ENCODE data around the gene DNAJB8. TPM values are rescaled to one million over a fixed set of nuclear protein-coding genes. Genes with fewer than 3 reads are reported as not detected.

Gene DNAJB8
- total and polyA plus RNA-seq, 4 donors = not detected

DNA sequence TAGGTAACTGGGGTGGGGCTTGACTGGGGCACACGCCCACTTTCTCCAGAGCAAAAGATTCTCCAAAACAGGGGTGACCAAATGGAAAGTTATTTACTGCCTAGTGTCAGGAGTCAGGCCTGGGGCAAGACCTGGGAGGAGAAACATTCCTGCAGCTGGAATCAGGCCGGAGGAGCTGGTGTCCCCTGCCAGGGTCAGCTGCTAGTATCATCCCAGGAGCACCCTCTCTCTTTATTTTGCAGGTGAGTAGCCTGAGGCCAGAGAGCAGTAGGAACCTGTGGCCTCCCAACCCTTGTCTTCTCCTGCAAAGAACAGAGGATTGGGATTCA is 32.9 kb downstream of the DNAJB8 start:
- WGBS = 49% methylated on average over 2 of the region's 2 CpGs

DNA sequence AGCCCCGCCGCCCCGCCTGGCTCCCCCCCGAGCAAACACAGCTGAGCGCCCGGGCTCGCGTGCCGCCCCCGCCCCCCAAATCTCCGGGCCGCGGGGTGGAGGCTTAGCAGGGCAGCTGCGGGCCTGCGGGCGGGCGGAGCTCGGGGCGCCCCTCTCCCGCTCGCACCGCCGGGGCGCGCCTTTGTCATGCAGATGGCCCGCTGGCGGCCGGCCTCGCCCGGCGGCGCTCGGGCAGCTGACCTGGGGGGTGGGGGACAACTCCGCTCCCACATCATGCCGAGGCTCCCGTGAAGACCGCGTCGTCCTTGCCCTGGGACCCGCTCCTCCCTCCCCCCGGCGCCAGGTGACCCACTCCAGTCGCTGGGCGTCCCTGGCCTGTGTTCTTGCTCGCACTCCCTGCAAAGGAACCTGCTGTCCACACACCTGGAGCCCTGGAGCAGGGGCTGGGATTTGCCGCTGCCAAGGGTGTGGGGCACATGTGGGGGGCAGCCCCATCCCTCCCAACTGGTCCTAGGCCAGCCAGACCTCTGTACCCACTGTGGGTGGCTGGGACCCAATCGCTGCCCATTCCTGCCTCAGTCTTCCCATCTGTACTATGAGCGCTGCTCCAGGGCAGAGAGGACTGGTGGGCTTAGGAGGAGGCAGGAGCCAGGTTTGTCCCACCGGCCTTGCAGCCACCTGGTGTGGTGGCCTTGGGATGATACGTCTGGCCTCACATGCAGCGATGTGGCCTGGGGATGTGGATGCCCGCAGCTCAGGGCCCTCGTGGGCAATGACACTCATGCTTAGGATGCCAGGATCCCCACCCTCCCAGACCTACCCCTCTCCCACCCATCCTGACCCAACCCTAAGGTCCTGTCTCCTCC is 33.5 kb downstream of the DNAJB8 start:
- H3K36me3 ChIP-seq (ENCODE audit: control insufficient read depth in 4 of 4, insufficient read depth in 3 of 4, low read depth in 1 of 4, low read length in 3 of 4) = no peaks in the 10 kb centered on the region
- peaks cover 0 to 11% (median 3%) of the 10 kb centered on the region in 4 donors for H3K27me3 ChIP-seq (ENCODE audit: control insufficient read depth in 4 of 4, insufficient read depth in 4 of 4, low read length in 3 of 4)
- H3K4me1 ChIP-seq (ENCODE audit: control insufficient read depth in 4 of 4, insufficient read depth in 4 of 4, low read length in 3 of 4) = peaks cover 0 to 13% (median 2%) of the 10 kb centered on the region in 4 donors
- H3K4me3 ChIP-seq (ENCODE audit: low read depth in 1 of 3, low read length in 3 of 3) = peak overlapping the region in 1 of 3 donors; percentile 29
- WGBS = 18% methylated on average over 53 of the region's 53 CpGs
- H3K9me3 ChIP-seq (ENCODE audit: control insufficient read depth in 4 of 4, low read length in 3 of 4) = no peaks in the 10 kb centered on the region
- no peak for DNase-seq (ENCODE audit: low spot score)
- H3K9ac ChIP-seq (ENCODE audit: low read depth in 1 of 2, low read length in 2 of 2) = no peak overlapping the region
- H3K27ac ChIP-seq (ENCODE audit: low read depth in 1 of 2, low read length in 2 of 2) = no peak overlapping the region
- TF ChIP-seq NR2F2 (IDR thresholded peaks at IDR 0.05) (no peak), FOXA2 (IDR thresholded peaks at IDR 0.05) (no peak), ZBTB33 (IDR thresholded peaks at IDR 0.05) (no peak), YY1 (IDR thresholded peaks at IDR 0.05) (no peak), GABPA (IDR thresholded peaks at IDR 0.05 in 1 of 2, conservative IDR thresholded peaks at IDR 0.05 in 1 of 2) (no peak), TAF1 (conservative IDR thresholded peaks at IDR 0.05) (no peak), HNF4A (conservative IDR thresholded peaks at IDR 0.05) (no peak), RXRA (IDR thresholded peaks at IDR 0.05) (no peak), ATF3 (IDR thresholded peaks at IDR 0.05) (no peak), JUND (IDR thresholded peaks at IDR 0.05) (no peak), EGR1 (IDR thresholded peaks at IDR 0.05; ENCODE audit: low read depth in 2 of 2) (no peak), RAD21 (IDR thresholded peaks at IDR 0.05) (no peak), HNF4G (IDR thresholded peaks at IDR 0.05) (no peak), SP1 (IDR thresholded peaks at IDR 0.05) (no peak), FOXA1 (IDR thresholded peaks at IDR 0.05) (no peak)
- TF ChIP-seq, protein P1, sequence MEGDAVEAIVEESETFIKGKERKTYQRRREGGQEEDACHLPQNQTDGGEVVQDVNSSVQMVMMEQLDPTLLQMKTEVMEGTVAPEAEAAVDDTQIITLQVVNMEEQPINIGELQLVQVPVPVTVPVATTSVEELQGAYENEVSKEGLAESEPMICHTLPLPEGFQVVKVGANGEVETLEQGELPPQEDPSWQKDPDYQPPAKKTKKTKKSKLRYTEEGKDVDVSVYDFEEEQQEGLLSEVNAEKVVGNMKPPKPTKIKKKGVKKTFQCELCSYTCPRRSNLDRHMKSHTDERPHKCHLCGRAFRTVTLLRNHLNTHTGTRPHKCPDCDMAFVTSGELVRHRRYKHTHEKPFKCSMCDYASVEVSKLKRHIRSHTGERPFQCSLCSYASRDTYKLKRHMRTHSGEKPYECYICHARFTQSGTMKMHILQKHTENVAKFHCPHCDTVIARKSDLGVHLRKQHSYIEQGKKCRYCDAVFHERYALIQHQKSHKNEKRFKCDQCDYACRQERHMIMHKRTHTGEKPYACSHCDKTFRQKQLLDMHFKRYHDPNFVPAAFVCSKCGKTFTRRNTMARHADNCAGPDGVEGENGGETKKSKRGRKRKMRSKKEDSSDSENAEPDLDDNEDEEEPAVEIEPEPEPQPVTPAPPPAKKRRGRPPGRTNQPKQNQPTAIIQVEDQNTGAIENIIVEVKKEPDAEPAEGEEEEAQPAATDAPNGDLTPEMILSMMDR (IDR thresholded peaks at IDR 0.05; ENCODE audit: low read depth, low read length, missing input control) = no peak
- TF ChIP-seq, protein P2, sequence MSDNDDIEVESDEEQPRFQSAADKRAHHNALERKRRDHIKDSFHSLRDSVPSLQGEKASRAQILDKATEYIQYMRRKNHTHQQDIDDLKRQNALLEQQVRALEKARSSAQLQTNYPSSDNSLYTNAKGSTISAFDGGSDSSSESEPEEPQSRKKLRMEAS (IDR thresholded peaks at IDR 0.05) = no peak

More for the DNA sequence above, 32.9 kb downstream of the DNAJB8 start:
- no peak overlapping the region for H3K27ac ChIP-seq (ENCODE audit: low read depth in 1 of 2, low read length in 2 of 2)
- no peak overlapping the region for H3K9ac ChIP-seq (ENCODE audit: low read depth in 1 of 2, low read length in 2 of 2)
- no peak overlapping the region for H3K4me3 ChIP-seq (ENCODE audit: low read depth in 1 of 3, low read length in 3 of 3)
- H3K9me3 ChIP-seq (ENCODE audit: control insufficient read depth in 4 of 4, low read length in 3 of 4) = no peaks in the 10 kb centered on the region
- TF ChIP-seq RXRA (IDR thresholded peaks at IDR 0.05) (no peak), GABPA (IDR thresholded peaks at IDR 0.05 in 1 of 2, conservative IDR thresholded peaks at IDR 0.05 in 1 of 2) (no peak), HNF4A (conservative IDR thresholded peaks at IDR 0.05) (no peak), HNF4G (IDR thresholded peaks at IDR 0.05) (no peak), YY1 (IDR thresholded peaks at IDR 0.05) (no peak), RAD21 (IDR thresholded peaks at IDR 0.05) (no peak), ATF3 (IDR thresholded peaks at IDR 0.05) (no peak), JUND (IDR thresholded peaks at IDR 0.05) (no peak), FOXA2 (IDR thresholded peaks at IDR 0.05) (no peak), EGR1 (IDR thresholded peaks at IDR 0.05; ENCODE audit: low read depth in 2 of 2) (no peak), ZBTB33 (IDR thresholded peaks at IDR 0.05) (no peak), NR2F2 (IDR thresholded peaks at IDR 0.05) (no peak)
- TF ChIP-seq, protein P2 (IDR thresholded peaks at IDR 0.05) = no peak
- DNase-seq (ENCODE audit: low spot score) = no peak
- H3K27me3 ChIP-seq (ENCODE audit: control insufficient read depth in 4 of 4, insufficient read depth in 4 of 4, low read length in 3 of 4) = peaks cover 0 to 11% (median 3%) of the 10 kb centered on the region in 4 donors
- H3K36me3 ChIP-seq (ENCODE audit: control insufficient read depth in 4 of 4, insufficient read depth in 3 of 4, low read depth in 1 of 4, low read length in 3 of 4) = no peaks in the 10 kb centered on the region
- peaks cover 0 to 13% (median 2%) of the 10 kb centered on the region in 4 donors for H3K4me1 ChIP-seq (ENCODE audit: control insufficient read depth in 4 of 4, insufficient read depth in 4 of 4, low read length in 3 of 4)
